ENCODE measurements around the gene TUSC2.
"Not testable (repeated sequence)": the region's sequence is repeated elsewhere in the genome, so short reads cannot be mapped to it uniquely, and the experiment has no call there.

The TUSC2 gene

GRCh38 chr3:50293079-50293801 lies 34.8 kb downstream of the TUSC2 start:
- DNase-seq, result no peak

DNA sequence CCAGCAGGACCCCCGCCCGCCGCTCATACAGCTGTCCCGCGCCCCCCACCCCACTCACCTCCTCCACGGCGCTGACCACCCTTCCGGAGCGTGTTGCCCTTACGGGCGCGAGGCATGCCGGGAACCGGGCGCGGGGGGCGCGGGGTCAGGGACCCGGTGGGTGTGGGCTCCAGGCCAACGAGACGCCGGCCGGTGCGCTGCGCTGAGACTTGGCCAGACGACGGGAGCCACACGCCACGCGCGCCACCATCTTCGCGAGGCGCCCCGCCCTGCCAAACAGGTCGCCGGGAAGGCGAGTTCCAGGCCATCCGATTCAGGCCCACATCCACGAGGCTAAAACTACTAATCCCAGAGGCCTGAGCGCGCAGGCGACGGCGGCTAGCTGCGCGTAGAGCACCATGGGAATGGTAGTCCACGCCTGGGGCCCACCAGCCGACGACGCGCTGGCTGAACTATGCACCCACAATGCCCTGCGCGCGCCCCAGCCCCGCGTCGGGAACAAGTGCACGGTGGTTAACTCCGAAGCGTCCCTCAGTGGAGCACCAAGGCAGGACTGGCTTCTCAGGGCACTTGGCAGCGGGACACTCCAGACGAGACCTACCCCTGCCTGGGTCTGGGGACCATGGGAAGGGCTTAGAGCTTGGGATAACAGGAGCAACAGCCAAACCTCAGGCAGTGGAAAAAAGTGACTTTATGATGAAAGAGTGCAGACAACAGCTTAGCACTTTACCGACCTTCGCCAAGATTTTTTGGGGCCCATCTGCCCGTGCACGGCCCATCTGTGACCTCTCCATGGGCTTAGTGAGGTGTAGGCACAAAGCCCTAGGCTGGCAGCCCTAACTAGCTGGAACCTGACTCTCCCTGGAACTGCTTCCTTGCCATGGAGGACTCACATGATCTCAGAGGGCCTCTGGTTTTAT lies 35.6 kb downstream of the TUSC2 start, which contains the start of gene IFRD2:
Gene IFRD2, minus strand, starts transcription at position 271 of the 920 bp plus-strand sequence. Its CDS starts 155 bp downstream, at position 116.
- peak; percentile 97 for DNase-seq

DNA sequence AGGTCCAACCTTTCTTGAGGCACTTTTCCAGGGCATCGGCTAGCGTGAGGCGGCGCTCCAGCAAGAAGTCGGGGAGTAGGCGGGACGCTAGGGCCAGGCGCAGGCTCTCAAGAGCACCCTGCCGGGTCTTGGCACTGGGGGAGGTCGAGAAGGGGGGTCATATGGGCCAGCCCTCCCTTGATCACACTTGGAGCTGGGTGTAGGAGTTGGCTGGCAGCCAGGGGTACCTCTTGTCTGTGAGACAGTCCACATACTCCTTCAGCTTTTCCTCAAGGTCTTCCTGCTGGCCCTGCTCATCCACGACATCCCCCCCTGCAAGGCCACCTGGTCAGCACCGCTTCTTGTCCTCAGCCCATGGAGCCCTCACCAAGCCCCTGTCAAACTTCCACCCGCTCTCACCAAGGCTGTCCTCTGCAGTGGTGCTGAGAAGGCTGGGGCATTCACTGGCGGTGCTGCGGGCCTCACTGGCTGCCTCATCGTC lies 37.8 kb downstream of the TUSC2 start:
- no peak for DNase-seq

GRCh38 chr3:50289130-50289529 lies 38.9 kb downstream of the TUSC2 start:
- DNase-seq, result no peak

- DNase-seq, result no peak
These were observed 39.5 kb downstream of the TUSC2 start for GRCh38 chr3:50288387-50289007.

- no peak for DNase-seq
These were observed 40.8 kb downstream of the TUSC2 start for GRCh38 chr3:50287262-50287661.

GRCh38 chr3:50286322-50287227 lies 41.4 kb downstream of the TUSC2 start:
- DNase-seq, result no peak

DNA sequence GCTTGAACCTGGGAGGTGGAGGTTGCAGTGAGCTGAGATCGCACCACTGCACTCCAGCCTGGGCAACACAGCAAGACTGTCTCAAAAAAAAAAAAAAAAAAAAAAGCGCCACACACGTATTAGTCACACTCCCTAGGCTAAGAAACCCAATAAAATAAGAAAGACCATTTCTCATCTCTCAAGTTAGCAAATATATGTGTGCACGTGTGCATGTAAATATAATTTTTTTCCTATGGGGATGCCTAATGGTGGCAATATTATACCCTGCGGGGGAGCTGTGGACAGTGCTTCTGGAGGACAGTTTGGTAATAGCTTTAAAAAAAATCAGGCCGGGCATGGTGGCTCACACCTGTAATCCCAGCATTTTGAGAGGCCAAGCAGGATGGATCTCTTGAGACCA lies 43.9 kb downstream of the TUSC2 start:
- DNase-seq, result not testable (repeated sequence)

- DNase-seq, result no peak
These were observed 48.6 kb downstream of the TUSC2 start for GRCh38 chr3:50279255-50280016.

- DNase-seq, result no peak
These were observed 49.2 kb downstream of the TUSC2 start, which contains the start of gene LSMEM2 for GRCh38 chr3:50278880-50279224. LSMEM2 (plus strand) TSS chr3:50279087; CDS start chr3:50279114, 27 bp downstream.

- no peak for DNase-seq
These were observed 49.7 kb downstream of the TUSC2 start for GRCh38 chr3:50278123-50278879.

DNA sequence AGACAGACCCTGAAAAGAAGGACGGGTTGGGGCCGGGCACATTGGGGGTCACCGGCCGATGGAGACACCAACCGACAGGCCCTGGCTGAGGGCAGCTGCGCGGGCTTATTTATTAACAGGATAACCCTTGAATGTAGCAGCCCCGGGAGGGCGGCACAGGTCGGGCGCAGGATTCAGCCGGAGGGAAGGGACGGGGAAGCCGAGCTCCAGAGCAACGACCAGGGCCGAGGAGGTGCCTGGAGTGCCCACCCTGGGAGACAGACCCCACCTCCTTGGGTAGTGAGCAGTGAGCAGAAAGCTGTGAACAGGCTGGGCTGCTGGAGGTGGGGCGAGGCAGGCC lies 51.3 kb downstream of the TUSC2 start:
- DNase-seq, result no peak

- DNase-seq, result no peak
These were observed 51.8 kb downstream of the TUSC2 start for GRCh38 chr3:50275996-50276761.

DNA sequence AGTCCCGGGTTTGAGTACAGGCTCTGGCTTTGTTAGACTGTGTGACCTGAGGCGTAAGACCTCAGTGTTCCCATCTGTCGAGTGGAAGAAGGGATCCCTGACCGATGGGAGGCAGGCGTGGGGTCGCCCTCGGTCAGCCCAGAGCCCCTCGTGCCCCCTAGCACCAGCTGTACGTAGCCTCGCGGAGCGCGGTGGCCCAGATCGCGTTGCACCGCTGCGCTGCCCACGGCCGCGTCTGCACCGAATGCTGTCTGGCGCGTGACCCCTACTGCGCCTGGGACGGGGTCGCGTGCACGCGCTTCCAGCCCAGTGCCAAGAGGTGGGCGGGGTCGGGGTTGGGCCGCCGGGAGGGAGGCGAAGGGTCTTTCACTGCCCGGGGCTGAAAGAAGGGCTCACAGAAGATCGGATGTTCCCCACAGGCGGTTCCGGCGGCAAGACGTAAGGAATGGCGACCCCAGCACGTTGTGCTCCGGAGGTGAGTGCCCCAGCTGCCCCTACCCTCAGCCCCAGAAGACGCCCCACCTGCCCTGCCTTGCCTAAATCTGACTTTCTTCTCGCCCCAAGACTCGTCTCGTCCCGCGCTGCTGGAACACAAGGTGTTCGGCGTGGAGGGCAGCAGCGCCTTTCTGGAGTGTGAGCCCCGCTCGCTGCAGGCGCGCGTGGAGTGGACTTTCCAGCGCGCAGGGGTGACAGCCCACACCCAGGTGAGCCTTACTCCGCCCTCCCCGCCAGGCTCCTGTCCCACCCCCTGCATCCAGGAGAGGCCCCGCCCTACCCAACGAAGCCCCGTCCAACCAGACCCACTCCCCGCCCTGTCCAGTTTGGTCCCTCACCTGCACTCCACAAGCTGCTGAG lies 52.7 kb downstream of the TUSC2 start:
- DNase-seq, result no peak

All from EL (cell line).